Hepatocyte (in vitro differentiated cells): ENCODE measurements around the gene TBC1D25.

ENCODE experiments used
- CTCF ChIP-seq: fragments of 200-600 bp; sonication (generic); IDR thresholded peaks from 2 replicates; pipeline ENCODE4 v1.5.1; 2016; ENCODE audit warnings: antibody characterized with exemption, mild to moderate bottlenecking; ENCODE audit not compliant: poor library complexity
- EZH2 ChIP-seq: fragments of 200-600 bp; sonication (generic); IDR thresholded peaks from 2 replicates; pipeline ENCODE4 v1.6.1; 2016; ENCODE audit warnings: antibody characterized with exemption, mild to moderate bottlenecking, borderline replicate concordance
- EZH2phosphoT487 ChIP-seq: fragments of 200-600 bp; sonication (generic); IDR thresholded peaks from one replicate; pipeline ENCODE4 v1.6.1; 2018; ENCODE audit warnings: antibody characterized with exemption, mild to moderate bottlenecking, low read depth, moderate library complexity; ENCODE audit not compliant: unreplicated experiment, severe bottlenecking

DNA sequence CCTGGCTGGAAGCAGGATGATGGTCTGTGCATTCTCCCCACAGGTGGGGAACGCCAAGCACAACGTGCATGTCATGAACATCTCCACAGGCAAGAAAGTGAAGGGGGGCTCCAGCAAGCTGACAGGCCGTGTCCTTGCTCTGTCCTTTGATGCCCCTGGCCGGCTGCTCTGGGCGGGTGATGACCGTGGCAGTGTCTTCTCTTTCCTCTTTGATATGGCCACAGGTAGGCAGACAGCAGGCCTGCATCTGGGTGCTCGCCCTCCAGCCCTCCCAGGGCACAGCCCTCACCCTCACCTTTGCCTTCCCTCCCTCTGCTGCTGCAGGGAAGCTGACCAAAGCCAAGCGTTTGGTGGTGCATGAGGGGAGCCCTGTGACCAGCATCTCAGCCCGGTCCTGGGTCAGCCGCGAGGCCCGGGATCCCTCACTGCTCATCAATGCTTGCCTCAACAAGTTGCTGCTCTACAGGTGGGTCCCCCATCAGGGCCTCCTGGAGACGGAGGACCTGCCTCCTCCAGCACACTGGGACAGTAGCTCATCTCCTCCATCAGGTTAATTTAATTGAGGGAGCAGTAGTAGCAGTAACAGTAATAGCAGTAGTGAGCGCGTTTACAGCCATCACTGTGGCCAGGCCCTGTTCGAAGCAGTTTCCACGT, 62.4 kb downstream of the TBC1D25 start:
- TF ChIP-seq CTCF = no peak
- TF ChIP-seq EZH2phosphoT487 = no peak
- TF ChIP-seq EZH2 = no peak
